Omental fat pad (tissue), 4 donors: Measurements from ENCODE around the gene KIF24. TPM values are rescaled to one million over a fixed set of nuclear protein-coding genes. Genes with fewer than 3 reads are reported as not detected.
"Not testable (repeated sequence)": the region's sequence is repeated elsewhere in the genome, so short reads cannot be mapped to it uniquely, and the experiment has no call there.

Source experiments
- ATAC-seq: fragments of 150-250 bp; one replicate; pipeline ENCODE4 v1.9.1; 2016; ENCODE audit warnings: mild to moderate bottlenecking, moderate library complexity; ENCODE audit not compliant: low FRiP score
- DNase-seq: peaks from one replicate; pipeline ENCODE4 v3.0.0-alpha.2; 2019; ENCODE audit warnings: low spot score
- CTCF ChIP-seq, 3 donors: fragments of 450-650 bp; IDR thresholded peaks; one replicate each; pipeline ENCODE4 v1.5.1; 2016 to 2017; ENCODE audit warnings: antibody characterized with exemption in 3 of 3, mild to moderate bottlenecking in 3 of 3, moderate library complexity in 2 of 3
- total RNA-seq, 4 donors: library from RNA; depleted of rRNA; stranded (reverse); fragments of >200 nt; gene quantifications; one replicate each; pipeline ENCODE4 v1.1.0, GENCODE V29; 2016

The KIF24 gene
- total RNA-seq, 4 donors from 2014 or later, result 0.44 to 1.1 (median 0.64) TPM

GRCh38 chr9:34369636-34370035 lies 40.6 kb upstream of the KIF24 start:
- TF ChIP-seq CTCF (IDR thresholded peaks at IDR 0.05), result no peak

GRCh38 chr9:34368796-34369195 lies 39.7 kb upstream of the KIF24 start:
- not testable (repeated sequence) for DNase-seq, ATAC-seq

More at GRCh38 chr9:34369636-34370035, 40.6 kb upstream of the KIF24 start:
- ATAC-seq (no peak), DNase-seq (no peak)

- DNase-seq, ATAC-seq: not testable (repeated sequence)
Observed at GRCh38 chr9:34367751-34368410, 38.8 kb upstream of the KIF24 start.

- no peak for TF ChIP-seq CTCF (IDR thresholded peaks at IDR 0.05)
- ATAC-seq, result no peak
- DNase-seq, result no peak
Observed at GRCh38 chr9:34366365-34366764, 37.3 kb upstream of the KIF24 start.

GRCh38 chr9:34365282-34365681 lies 36.2 kb upstream of the KIF24 start:
- ATAC-seq (no peak), DNase-seq (no peak)
- no peak for TF ChIP-seq CTCF (IDR thresholded peaks at IDR 0.05)

- no peak for DNase-seq
- TF ChIP-seq CTCF (IDR thresholded peaks at IDR 0.05), result no peak
- ATAC-seq, result no peak
Observed at GRCh38 chr9:34363619-34364351, 34.7 kb upstream of the KIF24 start.

GRCh38 chr9:34362614-34363214 lies 33.6 kb upstream of the KIF24 start:
- ATAC-seq, result no peak
- no peak for DNase-seq

GRCh38 chr9:34352957-34353356 lies 23.9 kb upstream of the KIF24 start:
- not testable (repeated sequence) for ATAC-seq, DNase-seq

More at GRCh38 chr9:34362614-34363214, 33.6 kb upstream of the KIF24 start:
- no peak for TF ChIP-seq CTCF (IDR thresholded peaks at IDR 0.05)

- ATAC-seq, DNase-seq: not testable (repeated sequence)
Observed at GRCh38 chr9:34352122-34352652, 23.1 kb upstream of the KIF24 start.
